Neural progenitor cell (in vitro differentiated cells): ENCODE results near the gene SMG9.

ENCODE experiments used
- CTCF ChIP-seq: fragments of 200-600 bp; sonication (generic); IDR thresholded peaks from 2 replicates; pipeline ENCODE4 v1.5.1; 2017; ENCODE audit warnings: antibody characterized with exemption, mild to moderate bottlenecking
- EZH2phosphoT487 ChIP-seq: fragments of 200-600 bp; sonication (generic); IDR thresholded peaks from 2 replicates; pipeline ENCODE4 v1.6.1; 2017; ENCODE audit warnings: antibody characterized with exemption

DNA sequence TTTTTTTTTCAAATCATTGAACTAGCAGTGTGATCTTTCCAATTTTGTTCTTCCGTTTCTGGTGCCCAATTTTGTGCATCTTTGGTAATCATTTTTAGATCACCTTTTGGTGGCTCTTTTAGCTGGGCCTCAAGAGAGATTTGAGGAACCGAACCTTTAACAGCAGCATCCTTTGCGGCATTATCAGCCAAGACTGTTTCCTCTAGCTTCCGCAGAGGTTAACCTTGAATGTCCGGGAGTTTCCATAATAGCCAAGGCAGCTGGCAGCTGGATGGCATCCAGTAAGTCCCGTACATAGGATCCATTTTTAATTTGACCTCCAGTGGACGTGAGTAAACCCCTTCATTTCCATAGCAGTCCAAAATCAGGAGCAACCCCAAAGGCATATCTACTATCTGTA is 29.3 kb downstream of the SMG9 start:
- TF ChIP-seq CTCF (no peak), EZH2phosphoT487 (no peak)
